Mammary epithelial cell (primary cell): Measurements from ENCODE around the gene ZBED5.

Source experiments
- CTCF ChIP-seq, 2 donors: IDR thresholded peaks in 1 of 2; conservative IDR thresholded peaks in 1 of 2; 2 replicates each; pipeline ENCODE4 v1.5.1; 2011 to 2012; ENCODE audit warnings: inconsistent platforms in 2 of 2, low read length in 2 of 2, mild to moderate bottlenecking in 2 of 2, control low read depth in 1 of 2, low read depth in 1 of 2; ENCODE audit not compliant: insufficient read depth in 1 of 2; ENCODE audit errors: extremely low read depth in 1 of 2
- EZH2 ChIP-seq: IDR thresholded peaks from 2 replicates; pipeline ENCODE4 v1.6.1; 2012; ENCODE audit warnings: low read length, inconsistent platforms, borderline replicate concordance

- TF ChIP-seq CTCF (conservative IDR thresholded peaks at IDR 0.05 in 1 of 2, IDR thresholded peaks at IDR 0.05 in 1 of 2; ENCODE audit: extremely low read depth in 1 of 2, insufficient read depth in 1 of 2, low read depth in 1 of 2, low read length in 2 of 2) (peak in 1 of 2 donors; percentile 25), EZH2 (no peak)
Observed at GRCh38 chr11:10893714-10894151, 35.9 kb upstream of the ZBED5 start.
